Measurements from ENCODE around the gene SLC7A8.
A peak's percentile ranks its signal among the peaks of the same experiment; 100 is the strongest.

GRCh38 chr14:23115039-23115731 lies 68.3 kb downstream of the SLC7A8 start:
- TF ChIP-seq, protein P1, sequence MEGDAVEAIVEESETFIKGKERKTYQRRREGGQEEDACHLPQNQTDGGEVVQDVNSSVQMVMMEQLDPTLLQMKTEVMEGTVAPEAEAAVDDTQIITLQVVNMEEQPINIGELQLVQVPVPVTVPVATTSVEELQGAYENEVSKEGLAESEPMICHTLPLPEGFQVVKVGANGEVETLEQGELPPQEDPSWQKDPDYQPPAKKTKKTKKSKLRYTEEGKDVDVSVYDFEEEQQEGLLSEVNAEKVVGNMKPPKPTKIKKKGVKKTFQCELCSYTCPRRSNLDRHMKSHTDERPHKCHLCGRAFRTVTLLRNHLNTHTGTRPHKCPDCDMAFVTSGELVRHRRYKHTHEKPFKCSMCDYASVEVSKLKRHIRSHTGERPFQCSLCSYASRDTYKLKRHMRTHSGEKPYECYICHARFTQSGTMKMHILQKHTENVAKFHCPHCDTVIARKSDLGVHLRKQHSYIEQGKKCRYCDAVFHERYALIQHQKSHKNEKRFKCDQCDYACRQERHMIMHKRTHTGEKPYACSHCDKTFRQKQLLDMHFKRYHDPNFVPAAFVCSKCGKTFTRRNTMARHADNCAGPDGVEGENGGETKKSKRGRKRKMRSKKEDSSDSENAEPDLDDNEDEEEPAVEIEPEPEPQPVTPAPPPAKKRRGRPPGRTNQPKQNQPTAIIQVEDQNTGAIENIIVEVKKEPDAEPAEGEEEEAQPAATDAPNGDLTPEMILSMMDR (IDR thresholded peaks at IDR 0.05), result no peak
- peak in 1 of 2 donors; percentile 26 for TF ChIP-seq POLR2A (IDR thresholded peaks at IDR 0.05)

Measured in adrenal gland (tissue), 5 donors.